GM23248 (cell line): Measurements from ENCODE around the gene SLITRK3. TPM values are rescaled to one million over a fixed set of nuclear protein-coding genes. Genes with fewer than 3 reads are reported as not detected.

ENCODE experiments used
- DNase-seq: peaks from one replicate; pipeline ENCODE4 v3.0.0-alpha.2; 2015
- H2AFZ ChIP-seq: fragments of 200-600 bp; sonication (generic); 2 replicates; pipeline ENCODE4 v1.6.1; 2016; ENCODE audit warnings: antibody characterized with exemption
- H3F3A ChIP-seq: fragments of 200-600 bp; sonication (generic); 2 replicates; pipeline ENCODE4 v1.6.1; 2016; ENCODE audit warnings: mild to moderate bottlenecking, antibody characterized with exemption, mixed run types; ENCODE audit not compliant: insufficient read depth
- H3K27ac ChIP-seq: fragments of 200-600 bp; sonication (generic); 2 replicates; pipeline ENCODE4 v1.5.1; 2016; ENCODE audit warnings: mild to moderate bottlenecking
- H3K27me3 ChIP-seq: fragments of 200-600 bp; sonication (generic); replicated peaks from 2 replicates; pipeline ENCODE4 v1.6.1; 2016; ENCODE audit warnings: mild to moderate bottlenecking; ENCODE audit not compliant: insufficient read depth
- H3K36me3 ChIP-seq: fragments of 200-600 bp; sonication (generic); 2 replicates; pipeline ENCODE4 v1.6.1; 2016; ENCODE audit warnings: low read depth, mild to moderate bottlenecking
- H3K4me1 ChIP-seq: fragments of 200-600 bp; sonication (generic); 2 replicates; pipeline ENCODE4 v1.6.1; 2016; ENCODE audit warnings: mild to moderate bottlenecking; ENCODE audit not compliant: insufficient read depth
- H3K4me2 ChIP-seq: fragments of 200-600 bp; sonication (generic); one replicate; pipeline ENCODE4 v1.6.1; 2016; ENCODE audit warnings: mild to moderate bottlenecking; ENCODE audit not compliant: unreplicated experiment
- H3K4me3 ChIP-seq: fragments of 200-600 bp; sonication (generic); 2 replicates; pipeline ENCODE4 v1.5.1; 2016; ENCODE audit warnings: mild to moderate bottlenecking
- H3K79me2 ChIP-seq: fragments of 200-600 bp; sonication (generic); 2 replicates; pipeline ENCODE4 v1.6.1; 2016; ENCODE audit warnings: mild to moderate bottlenecking; ENCODE audit not compliant: insufficient read depth
- H3K9ac ChIP-seq: fragments of 200-600 bp; sonication (generic); 2 replicates; pipeline ENCODE4 v1.6.1; 2016; ENCODE audit warnings: mild to moderate bottlenecking
- H3K9me2 ChIP-seq: fragments of 200-600 bp; sonication (generic); 2 replicates; pipeline ENCODE4 v1.6.1; 2016; ENCODE audit warnings: mixed run types, mild to moderate bottlenecking, moderate library complexity; ENCODE audit not compliant: insufficient read depth
- H3K9me3 ChIP-seq: fragments of 200-600 bp; sonication (generic); one replicate; pipeline ENCODE4 v1.6.1; 2017; ENCODE audit warnings: low read depth
- H4K20me1 ChIP-seq: fragments of 200-600 bp; sonication (generic); 2 replicates; pipeline ENCODE4 v1.6.0; 2016; ENCODE audit not compliant: insufficient read depth
- EZH2 ChIP-seq: fragments of 200-600 bp; sonication (generic); IDR thresholded peaks from 2 replicates; pipeline ENCODE4 v1.6.1; 2018; ENCODE audit warnings: antibody characterized with exemption, mild to moderate bottlenecking; ENCODE audit not compliant: insufficient read depth, poor library complexity, severe bottlenecking
- EZH2phosphoT487 ChIP-seq: fragments of 200-600 bp; sonication (generic); IDR thresholded peaks from 2 replicates; pipeline ENCODE4 v1.6.1; 2018; ENCODE audit warnings: antibody characterized with exemption, moderate library complexity, mild to moderate bottlenecking, low read depth; ENCODE audit not compliant: insufficient read depth
- WGBS, 2 experiments: methylation state at CpG; one replicate each; pipeline ENCODE4 v1.1.6; 2015 to 2017; ENCODE audit warnings: low lambda C conversion rate in 2 of 2, low coverage in 1 of 2; ENCODE audit errors: missing lambda C conversion rate in 2 of 2; 5-methylcytosine and 5-hydroxymethylcytosine counted together
- in situ Hi-C: fragments of 300-500 bp; cut with MboI; formaldehyde crosslinking; loops from 2 replicates; pipeline ENCODE4 v1.15.0; 2020
- polyA plus RNA-seq: library from polyadenylated mRNA; unstranded; fragments of >200 nt; fragmentation: Nextera tagmentation; extraction: Ambion mirVana; gene quantifications from 2 replicates; pipeline ENCODE4 v1.2.1, GENCODE V29; 2016
- total RNA-seq: library from RNA; depleted of rRNA; stranded (reverse); fragments of >200 nt; shearing (Covaris generic); gene quantifications from 2 replicates; pipeline ENCODE4 v1.2.3, GENCODE V29; 2014

SLITRK3 gene
- total and polyA plus RNA-seq, 2 experiments from 2014 or later: not detected

DNA sequence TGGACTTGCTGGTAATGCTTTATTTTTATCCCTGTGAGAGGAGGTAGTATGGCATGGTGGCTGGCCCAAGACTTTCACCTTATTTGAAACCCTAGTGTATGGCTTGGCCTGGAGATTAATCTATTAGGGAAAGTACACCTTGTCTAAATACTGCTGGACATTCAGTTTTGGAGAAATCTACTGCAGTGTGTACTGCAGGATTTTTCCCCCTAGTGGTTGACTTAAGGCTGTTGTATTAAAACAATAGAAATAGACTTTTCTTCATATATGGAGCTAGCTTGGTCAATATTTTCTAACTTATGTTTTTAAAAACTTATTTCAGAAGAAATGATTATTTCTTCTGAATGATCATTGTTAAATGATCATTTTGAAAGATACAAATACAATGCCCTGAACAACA is 13.9 kb upstream of the SLITRK3 start:
- Histone ChIP-seq H3K9me3 (no peaks in the 10 kb centered on the region), H3F3A (no peaks in the 10 kb centered on the region), H3K4me1 (no peaks in the 10 kb centered on the region), H3K27ac (no peak overlapping the region), H3K79me2 (no peaks in the 10 kb centered on the region), H3K36me3 (no peaks in the 10 kb centered on the region), H3K9me2 (no peaks in the 10 kb centered on the region), H3K4me3 (no peak overlapping the region), H3K4me2 (no peak overlapping the region), H3K27me3 (no peaks in the 10 kb centered on the region), H3K9ac (no peak overlapping the region), H2AFZ (no peak overlapping the region), H4K20me1 (no peaks in the 10 kb centered on the region)
- TF ChIP-seq EZH2phosphoT487: no peak
- no peak for TF ChIP-seq EZH2
- in situ Hi-C loops: no loop called here
- peak; percentile 23 for DNase-seq

DNA sequence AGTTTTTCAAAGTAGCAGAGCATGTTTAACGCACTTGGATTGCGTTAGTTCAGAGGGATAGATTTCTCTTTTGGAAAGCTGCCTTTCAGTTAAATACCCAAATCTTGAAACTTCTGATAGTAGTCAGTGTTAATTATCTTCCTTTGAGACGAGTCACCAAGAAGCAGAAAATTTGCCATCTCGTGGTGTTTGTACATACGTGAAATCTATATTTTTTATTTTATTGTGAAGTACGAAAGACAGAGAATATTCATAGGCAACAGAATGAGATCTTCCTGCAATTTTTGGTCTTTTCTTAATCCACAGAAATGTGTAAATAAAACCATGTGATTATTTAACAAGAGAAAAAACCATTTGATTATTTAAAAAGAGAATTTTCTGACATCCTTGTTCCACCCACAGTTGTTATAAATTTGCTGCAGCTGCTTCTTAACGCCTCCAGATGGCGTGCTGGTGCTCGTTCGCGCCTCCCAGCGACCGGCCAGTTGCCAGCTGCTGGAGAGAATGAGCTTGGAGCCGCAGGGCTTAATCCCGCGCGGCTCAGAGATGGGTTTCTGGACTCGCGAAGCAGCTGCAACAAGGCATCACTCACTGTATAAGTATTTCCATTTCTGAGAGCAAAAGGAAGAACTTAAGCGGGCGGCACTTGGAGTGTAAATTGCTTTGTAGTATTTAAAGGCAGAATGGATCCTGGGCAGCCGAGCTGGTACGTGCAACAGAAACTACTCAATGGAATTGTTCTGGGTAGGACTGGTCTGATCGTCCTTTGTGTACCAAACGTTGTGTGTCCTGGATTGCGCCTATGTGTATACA is 10.5 kb upstream of the SLITRK3 start:
- DNase-seq: peak; percentile 93
- H3K79me2 ChIP-seq: no peaks in the 10 kb centered on the region
- TF ChIP-seq EZH2 (no peak), EZH2phosphoT487 (no peak)
- H3K4me3 ChIP-seq: peak overlapping the region; percentile 69
- H3K27me3 ChIP-seq: no peaks in the 10 kb centered on the region
- no peaks in the 10 kb centered on the region for H3F3A ChIP-seq
- whole genome bisulfite sequencing, 2 experiments: 12% methylated on average over 26 of the region's 26 CpGs
- in situ Hi-C loops: no loop called here
- H2AFZ ChIP-seq: peak overlapping the region; percentile 81
- H4K20me1 ChIP-seq: no peaks in the 10 kb centered on the region
- H3K9me2 ChIP-seq: no peaks in the 10 kb centered on the region
- H3K36me3 ChIP-seq: no peaks in the 10 kb centered on the region
- no peaks in the 10 kb centered on the region for H3K9me3 ChIP-seq
- no peaks in the 10 kb centered on the region for H3K4me1 ChIP-seq
- H3K4me2 ChIP-seq: peak overlapping the region; percentile 94
- no peak overlapping the region for H3K9ac ChIP-seq
- H3K27ac ChIP-seq: no peak overlapping the region

DNA sequence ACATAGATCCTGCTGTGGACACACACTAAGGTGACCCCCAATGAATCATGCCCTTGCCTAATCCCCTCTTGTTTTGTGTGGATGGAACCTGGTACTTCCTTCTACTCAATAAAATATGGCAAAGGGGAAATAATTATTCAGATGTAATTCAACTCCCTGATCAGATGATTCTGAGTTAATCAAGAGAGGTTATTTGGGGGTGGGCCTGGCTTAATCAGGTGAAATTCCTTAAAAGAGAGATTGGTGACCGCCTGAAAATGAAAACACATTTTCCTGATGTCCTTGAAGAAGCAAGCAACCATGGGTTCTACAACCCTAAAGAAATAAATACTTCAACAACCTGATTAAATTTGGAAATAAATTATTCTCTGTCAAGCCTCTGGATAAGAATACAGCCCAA is 8.3 kb upstream of the SLITRK3 start:
- H3K4me1 ChIP-seq: no peaks in the 10 kb centered on the region
- H3K9ac ChIP-seq: no peak overlapping the region
- H3K79me2 ChIP-seq: no peaks in the 10 kb centered on the region
- no peaks in the 10 kb centered on the region for H3K9me3 ChIP-seq
- DNase-seq: no peak
- no peak overlapping the region for H3K27ac ChIP-seq
- no peak for TF ChIP-seq EZH2
- no peak for TF ChIP-seq EZH2phosphoT487
- no peak overlapping the region for H3K4me3 ChIP-seq
- 47 to 52% methylated on average over 1 of the region's 1 CpG for WGBS, 2 experiments
- H4K20me1 ChIP-seq: no peaks in the 10 kb centered on the region
- no peaks in the 10 kb centered on the region for H3F3A ChIP-seq
- H3K4me2 ChIP-seq: no peak overlapping the region
- H3K27me3 ChIP-seq: no peaks in the 10 kb centered on the region
- H3K9me2 ChIP-seq: no peaks in the 10 kb centered on the region
- H2AFZ ChIP-seq: no peak overlapping the region
- in situ Hi-C loops: no loop called here
- no peaks in the 10 kb centered on the region for H3K36me3 ChIP-seq

DNA sequence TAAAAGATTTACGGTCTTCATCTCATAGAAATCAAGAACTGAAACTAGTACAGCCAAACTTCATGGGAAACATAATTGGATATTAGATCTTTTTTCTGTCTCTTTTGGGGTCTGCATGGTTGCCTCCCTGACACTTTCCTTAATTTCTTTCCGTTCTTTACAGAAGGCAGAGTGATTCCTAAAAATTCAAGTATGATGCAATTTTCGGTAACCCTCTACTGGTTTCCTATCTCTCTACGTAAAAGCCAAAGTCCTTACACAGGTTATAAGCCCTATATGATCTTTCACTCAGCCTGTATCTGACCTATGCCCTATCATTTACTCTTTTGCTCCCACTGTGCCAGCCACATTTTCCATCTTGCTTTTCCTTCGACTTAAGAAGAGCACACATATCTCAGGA is 6.8 kb upstream of the SLITRK3 start:
- no peak overlapping the region for H3K4me2 ChIP-seq
- H3K27ac ChIP-seq: no peak overlapping the region
- no peaks in the 10 kb centered on the region for H3K9me2 ChIP-seq
- in situ Hi-C loops: no loop called here
- no peak overlapping the region for H2AFZ ChIP-seq
- peaks cover 2% of the 10 kb centered on the region; the same call in 1 of the 2 replicates for H3K27me3 ChIP-seq
- DNase-seq: no peak
- TF ChIP-seq EZH2 (no peak), EZH2phosphoT487 (no peak)
- H3F3A ChIP-seq: no peaks in the 10 kb centered on the region
- H4K20me1 ChIP-seq: no peaks in the 10 kb centered on the region
- no peaks in the 10 kb centered on the region for H3K36me3 ChIP-seq
- H3K4me1 ChIP-seq: no peaks in the 10 kb centered on the region
- no peaks in the 10 kb centered on the region for H3K79me2 ChIP-seq
- H3K9ac ChIP-seq: no peak overlapping the region
- 58 to 59% methylated on average over 5 of the region's 5 CpGs for WGBS, 2 experiments
- H3K9me3 ChIP-seq: no peaks in the 10 kb centered on the region
- H3K4me3 ChIP-seq: no peak overlapping the region
